ENCODE measurements around the gene ANKS1A.

Gene ANKS1A

GRCh38 chr6:35041086-35041861 is 152.2 kb downstream of the ANKS1A start:
- DNase-seq (ENCODE audit: low read depth, low spot score): no peak

DNA sequence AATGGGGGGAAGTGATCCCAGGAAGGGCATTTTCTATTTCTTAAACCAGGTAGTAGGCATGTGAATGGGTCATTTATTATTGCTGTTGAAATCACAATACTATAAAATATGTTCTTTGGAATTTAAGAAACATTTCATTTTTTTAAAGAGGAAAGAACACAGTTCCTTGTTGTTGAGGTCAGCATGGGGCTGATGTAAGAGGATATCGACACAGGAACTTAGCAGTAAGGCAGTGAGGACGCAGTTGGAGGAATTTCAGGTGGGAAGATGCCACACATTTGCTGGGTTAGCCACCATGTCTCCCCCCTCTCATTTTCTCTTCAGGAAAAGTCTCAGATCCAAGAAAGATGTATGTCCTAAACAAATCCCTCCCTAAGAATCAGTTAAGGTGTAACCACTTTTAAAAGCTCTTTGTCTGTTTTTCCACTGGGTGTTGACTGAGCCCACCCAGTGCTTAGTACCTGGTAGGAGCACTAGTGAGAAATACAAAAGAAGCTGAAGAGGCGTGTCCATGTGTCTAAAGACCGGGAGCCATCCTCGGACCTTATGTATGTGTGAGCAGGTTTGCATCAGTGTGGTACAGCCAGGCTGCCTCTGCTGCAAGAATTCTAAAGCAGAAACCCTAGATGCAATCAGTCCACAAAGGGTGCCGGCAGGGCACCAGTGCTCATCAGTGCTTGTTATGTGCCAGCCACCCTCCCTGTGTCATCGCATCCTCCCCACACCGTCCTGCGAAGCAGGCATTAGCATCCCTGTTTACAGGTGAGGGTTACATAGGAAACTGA is 153.2 kb downstream of the ANKS1A start:
- no peak for DNase-seq (ENCODE audit: low read depth, low spot score)

- DNase-seq (ENCODE audit: low read depth, low spot score): no peak
These were observed 154.5 kb downstream of the ANKS1A start for GRCh38 chr6:35043381-35044130.

DNA sequence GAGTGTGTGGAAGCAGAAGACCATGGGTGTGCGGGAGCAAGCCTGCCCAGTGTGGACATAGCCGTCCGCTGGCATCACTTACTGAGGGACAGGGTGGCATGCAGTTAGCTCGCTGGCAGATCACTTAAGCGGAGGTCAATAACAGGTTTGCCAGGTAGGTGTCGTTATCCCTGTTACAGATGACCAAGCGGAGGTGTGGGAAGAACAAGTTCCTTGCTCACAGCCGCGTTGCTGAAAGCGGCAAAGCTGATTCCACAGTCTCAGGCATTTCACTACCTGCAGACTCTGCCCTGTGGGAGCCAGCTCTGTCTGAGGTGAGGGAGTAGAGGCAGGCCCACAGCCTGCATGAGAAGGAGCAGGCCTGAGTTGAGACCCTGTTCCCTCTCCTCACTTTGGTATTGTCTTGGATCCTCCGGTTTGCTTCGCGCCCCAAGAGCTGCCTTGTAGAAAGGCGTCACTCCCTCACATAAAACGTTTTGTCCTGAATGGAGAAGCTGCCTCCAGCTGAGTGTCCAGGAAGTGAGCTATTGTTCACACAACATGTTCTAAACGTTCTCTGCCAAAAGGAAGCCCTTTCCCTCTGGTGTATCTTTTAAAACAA is 155.2 kb downstream of the ANKS1A start:
- DNase-seq (ENCODE audit: low read depth, low spot score): no peak

DNA sequence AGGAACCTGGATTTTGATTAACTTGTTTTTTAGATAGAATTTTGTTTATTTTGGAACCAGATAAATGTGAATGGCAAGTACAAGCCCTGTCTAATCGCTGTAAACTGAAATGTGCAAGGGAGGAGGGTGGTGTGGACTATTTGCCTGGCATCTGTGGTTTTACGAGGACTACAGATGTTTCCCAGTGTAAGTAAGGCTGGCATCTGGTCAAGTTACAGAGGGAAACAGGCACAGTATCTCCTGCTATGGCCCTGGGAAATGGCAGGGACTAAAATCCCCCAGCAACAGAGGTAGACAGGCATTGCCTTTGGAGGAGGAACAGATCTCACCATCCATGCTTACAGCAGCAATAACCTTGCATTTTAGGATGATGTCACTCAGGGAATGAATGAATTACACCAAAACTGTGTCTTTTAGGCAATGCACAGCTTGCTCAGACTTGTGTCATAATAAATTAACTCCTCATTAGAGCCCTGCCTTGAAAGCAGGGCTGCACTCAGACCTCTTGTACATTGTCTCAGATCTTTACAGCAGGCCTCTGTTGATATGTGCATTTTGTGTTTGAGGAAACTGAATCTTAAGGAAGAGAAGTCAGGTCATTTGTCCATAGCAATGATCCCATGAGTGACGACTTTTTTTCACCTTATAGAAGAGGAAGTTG is 155.8 kb downstream of the ANKS1A start:
- no peak for DNase-seq (ENCODE audit: low read depth, low spot score)

GRCh38 chr6:35046103-35046502 is 157.0 kb downstream of the ANKS1A start:
- no peak for DNase-seq (ENCODE audit: low read depth, low spot score)

DNA sequence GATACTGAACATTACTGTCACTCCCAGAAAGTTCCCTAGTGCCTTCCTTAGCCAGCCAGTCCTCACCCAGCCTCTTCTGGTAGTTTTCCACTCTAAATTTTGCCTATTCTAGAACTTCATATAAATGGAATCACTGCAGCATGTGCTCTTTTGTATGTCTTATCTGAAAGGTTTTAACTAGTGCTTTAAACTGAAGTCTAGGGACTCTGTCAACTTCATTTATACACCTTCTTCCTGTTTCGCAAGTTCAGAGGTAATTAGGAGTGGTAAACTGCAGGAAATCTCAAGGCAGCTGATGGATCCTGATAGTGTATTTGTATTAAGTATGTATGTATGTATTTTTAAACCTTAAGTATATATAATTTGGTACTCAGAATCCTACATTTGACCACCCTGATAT is 157.8 kb downstream of the ANKS1A start:
- no peak for DNase-seq (ENCODE audit: low read depth, low spot score)

DNA sequence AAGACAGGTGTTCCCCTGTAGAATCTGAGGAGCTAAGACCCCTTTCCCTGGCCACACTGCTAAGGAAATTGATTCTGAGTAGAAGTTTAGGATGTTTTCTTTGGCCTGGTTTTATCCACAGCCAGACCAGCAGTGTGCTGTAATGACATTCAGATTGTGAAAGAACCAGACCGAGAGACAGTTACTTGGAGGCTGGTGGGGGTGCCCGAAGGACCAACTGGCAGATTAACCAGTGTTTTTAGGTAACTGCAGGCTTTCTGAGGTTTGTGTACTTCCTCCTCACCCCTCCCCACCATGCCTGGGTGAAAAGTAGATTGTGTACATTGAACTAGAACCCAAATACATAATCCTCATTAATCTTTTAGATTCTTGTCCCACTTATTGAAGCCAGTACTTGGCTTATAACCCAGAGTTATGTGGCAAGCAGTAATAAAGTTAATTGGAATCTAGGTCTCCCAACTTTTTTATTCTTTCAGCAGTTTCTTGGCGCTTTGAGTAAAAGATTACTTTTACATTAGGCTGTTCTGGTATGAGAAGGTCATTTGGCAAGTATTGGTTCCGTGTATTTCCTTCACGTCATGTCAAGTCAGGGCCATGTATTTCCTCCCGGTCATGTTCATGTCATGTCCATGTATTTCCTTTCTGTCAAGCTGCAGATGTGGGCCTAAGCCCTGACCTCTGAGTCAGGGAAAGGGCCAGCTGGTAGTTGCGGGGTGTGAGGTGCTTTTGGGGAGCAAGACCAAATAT is 158.4 kb downstream of the ANKS1A start:
- DNase-seq (ENCODE audit: low read depth, low spot score): no peak

GRCh38 chr6:35048031-35048613 is 159.1 kb downstream of the ANKS1A start:
- DNase-seq (ENCODE audit: low read depth, low spot score): no peak

DNA sequence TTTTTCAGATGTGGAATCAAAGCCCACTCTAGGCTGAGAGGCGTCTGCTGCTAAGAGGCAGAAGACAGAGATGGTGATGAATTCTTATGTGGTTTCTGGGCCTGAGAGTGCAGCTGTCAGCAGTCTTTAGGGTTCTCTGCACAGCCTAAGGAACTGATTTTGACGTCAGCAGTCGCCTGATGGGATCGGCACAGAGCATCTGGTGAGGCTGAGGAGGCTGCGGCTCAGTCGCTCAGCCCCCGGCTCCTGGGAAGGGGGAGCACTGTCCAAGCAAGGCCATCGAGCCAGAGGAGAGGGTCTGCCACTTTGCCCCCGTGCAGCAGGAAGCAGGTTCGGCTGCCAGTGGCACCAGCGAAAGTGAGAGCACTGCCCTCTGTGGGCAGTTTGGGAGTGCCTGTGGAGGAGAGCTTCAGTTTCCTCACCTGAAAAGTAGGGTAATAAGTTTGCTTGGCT is 159.6 kb downstream of the ANKS1A start:
- DNase-seq (ENCODE audit: low read depth, low spot score): no peak

GRCh38 chr6:35049156-35049735 is 160.2 kb downstream of the ANKS1A start:
- no peak for DNase-seq (ENCODE audit: low read depth, low spot score)

GRCh38 chr6:35049900-35050756 is 161.1 kb downstream of the ANKS1A start:
- DNase-seq (ENCODE audit: low read depth, low spot score): no peak

GRCh38 chr6:35050757-35051330 is 161.8 kb downstream of the ANKS1A start:
- DNase-seq (ENCODE audit: low read depth, low spot score): no peak

DNA sequence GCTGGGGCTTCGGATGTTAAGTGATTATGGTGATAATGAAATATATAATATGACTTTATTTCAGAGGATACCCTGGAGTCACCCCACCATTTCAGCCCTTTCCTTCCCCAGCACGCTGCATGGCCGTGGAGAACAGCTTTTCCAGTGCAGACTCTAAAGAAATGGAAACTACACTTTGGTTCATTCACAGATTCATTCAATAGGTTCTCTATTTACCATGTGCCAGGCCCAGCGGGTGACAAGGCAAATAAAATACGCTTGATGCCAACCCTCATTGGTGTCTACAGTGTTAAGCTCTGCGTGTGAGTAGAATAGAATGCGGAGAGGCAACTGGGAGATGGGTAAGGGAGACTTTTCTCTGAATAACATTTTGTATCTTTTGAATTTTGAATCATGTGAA is 162.3 kb downstream of the ANKS1A start:
- DNase-seq (ENCODE audit: low read depth, low spot score): no peak

- no peak for DNase-seq (ENCODE audit: low read depth, low spot score)
These were observed 163.0 kb downstream of the ANKS1A start for GRCh38 chr6:35051997-35052583.

DNA sequence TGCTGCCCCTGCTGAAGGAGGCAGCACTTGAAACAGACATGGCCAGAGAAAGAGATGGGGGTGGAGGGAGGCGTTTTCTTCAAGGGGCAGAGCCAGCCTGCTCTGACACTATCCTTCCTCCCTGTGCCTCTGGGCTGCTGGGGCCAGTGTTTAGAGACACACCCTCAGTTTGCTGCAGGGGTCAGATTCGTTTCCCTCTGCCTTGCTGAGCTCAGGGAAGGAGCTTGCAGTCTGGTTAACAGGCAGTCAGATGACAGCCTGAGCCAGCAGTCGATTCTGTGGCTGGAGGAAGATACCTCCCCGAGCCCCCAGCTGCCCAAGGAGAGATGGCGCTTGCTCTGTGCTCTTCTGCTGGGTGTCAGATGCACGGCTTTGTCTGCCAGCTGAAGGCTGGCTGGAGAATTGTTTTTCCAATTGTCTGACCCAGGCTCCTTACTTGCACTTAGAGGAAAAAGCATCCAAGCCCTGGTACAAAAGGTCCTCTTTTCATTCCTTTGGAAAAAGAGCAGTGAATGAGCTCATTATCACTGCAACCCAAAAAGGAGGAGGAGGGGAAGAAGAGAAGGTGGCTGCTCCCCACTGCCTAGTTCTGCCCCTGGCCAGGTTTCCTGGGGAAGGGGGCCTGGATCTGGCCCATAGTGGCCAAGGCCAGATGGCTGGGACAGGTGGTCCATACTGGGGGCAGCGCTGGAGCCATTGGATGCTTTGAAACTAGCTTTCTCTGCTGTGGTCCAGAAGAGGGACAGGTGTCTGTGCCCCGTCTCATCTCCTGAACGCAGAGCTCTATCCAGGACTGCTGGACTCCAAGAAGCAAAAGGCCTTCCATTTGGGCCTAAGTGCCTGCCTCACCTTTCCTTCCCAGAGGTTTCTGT is 163.9 kb downstream of the ANKS1A start:
- DNase-seq (ENCODE audit: low read depth, low spot score): no peak

- DNase-seq (ENCODE audit: low read depth, low spot score): no peak
These were observed 164.6 kb downstream of the ANKS1A start for GRCh38 chr6:35053701-35054100.
